HEK293 (cell line): Measurements from ENCODE around the gene NDOR1.

Source experiments
- GFI1B ChIP-seq: fragments of 450-650 bp; formaldehyde crosslinking; IDR thresholded peaks from 2 replicates; pipeline ENCODE4 v1.5.1; 2016; ENCODE audit warnings: missing biosample characterization, missing genetic modification characterization
- GLI2 ChIP-seq: fragments of 450-650 bp; formaldehyde crosslinking; IDR thresholded peaks from 2 replicates; pipeline ENCODE4; 2017; ENCODE audit warnings: missing biosample characterization, missing genetic modification characterization, low read depth, borderline replicate concordance
- HOXA7 ChIP-seq: sonication (generic); formaldehyde crosslinking; IDR thresholded peaks from 2 replicates; pipeline ENCODE4 v1.8.1; 2022; ENCODE audit warnings: missing genetic modification reagents, borderline replicate concordance
- KLF16 ChIP-seq: fragments of 450-650 bp; formaldehyde crosslinking; IDR thresholded peaks from 2 replicates; pipeline ENCODE4 v1.5.1; 2017; ENCODE audit warnings: missing biosample characterization, missing genetic modification characterization
- KLF9 ChIP-seq: fragments of 450-650 bp; formaldehyde crosslinking; IDR thresholded peaks from 2 replicates; pipeline ENCODE4 v1.5.1; 2016; ENCODE audit warnings: missing biosample characterization, missing genetic modification characterization, low read depth
- SALL2 ChIP-seq: fragments of 450-650 bp; formaldehyde crosslinking; IDR thresholded peaks from 2 replicates; pipeline ENCODE4 v1.5.0; 2017; ENCODE audit warnings: missing biosample characterization, mild to moderate bottlenecking, missing genetic modification characterization, borderline replicate concordance
- SCRT1 ChIP-seq: fragments of 450-650 bp; formaldehyde crosslinking; IDR thresholded peaks from 2 replicates; pipeline ENCODE4 v1.5.1; 2016; ENCODE audit warnings: missing biosample characterization, missing genetic modification characterization, borderline replicate concordance
- SP7 ChIP-seq: fragments of 450-650 bp; formaldehyde crosslinking; IDR thresholded peaks from 2 replicates; pipeline ENCODE4 v1.5.1; 2016; ENCODE audit warnings: missing biosample characterization, missing genetic modification characterization
- TCF7L2 ChIP-seq: IDR thresholded peaks from 2 replicates; pipeline ENCODE4 v1.6.1; 2011; ENCODE audit warnings: low read depth, mild to moderate bottlenecking, inconsistent platforms, low read length, moderate library complexity, borderline replicate concordance
- TRIM28 ChIP-seq: IDR thresholded peaks from 2 replicates; pipeline ENCODE4 v1.6.1; 2011; ENCODE audit warnings: low read length, control low read depth, borderline replicate concordance
- YY2 ChIP-seq: fragments of 450-650 bp; formaldehyde crosslinking; IDR thresholded peaks from 2 replicates; pipeline ENCODE4 v1.5.1; 2016; ENCODE audit warnings: missing biosample characterization, missing genetic modification characterization
- ZBTB1 ChIP-seq: fragments of 450-650 bp; formaldehyde crosslinking; IDR thresholded peaks from 2 replicates; pipeline ENCODE4 v1.5.1; 2016; ENCODE audit warnings: missing biosample characterization, missing genetic modification characterization
- ZBTB20 ChIP-seq: fragments of 450-650 bp; formaldehyde crosslinking; IDR thresholded peaks from 2 replicates; pipeline ENCODE4 v1.5.1; 2016; ENCODE audit warnings: missing biosample characterization, missing genetic modification characterization
- ZBTB26 ChIP-seq: fragments of 450-650 bp; formaldehyde crosslinking; optimal IDR thresholded peaks from 2 replicates; pipeline ENCODE3; 2016; ENCODE audit warnings: missing biosample characterization, mild to moderate bottlenecking, missing genetic modification characterization
- ZBTB48 ChIP-seq: fragments of 450-650 bp; formaldehyde crosslinking; IDR thresholded peaks from 2 replicates; pipeline ENCODE4 v1.5.1; 2016; ENCODE audit warnings: missing biosample characterization, missing genetic modification characterization
- ZBTB7A ChIP-seq: fragments of 450-650 bp; formaldehyde crosslinking; IDR thresholded peaks from 2 replicates; pipeline ENCODE4 v1.5.1; 2016; ENCODE audit warnings: low read depth, missing biosample characterization, missing genetic modification characterization
- ZFHX2 ChIP-seq: fragments of 450-650 bp; formaldehyde crosslinking; conservative IDR thresholded peaks from 2 replicates; pipeline ENCODE4 v1.5.1; 2016; ENCODE audit warnings: missing biosample characterization, missing genetic modification characterization
- ZFP37 ChIP-seq: fragments of 450-650 bp; formaldehyde crosslinking; IDR thresholded peaks from 2 replicates; pipeline ENCODE4 v1.5.1; 2016; ENCODE audit warnings: missing biosample characterization, missing genetic modification characterization
- ZFP69B ChIP-seq: fragments of 450-650 bp; formaldehyde crosslinking; IDR thresholded peaks from 2 replicates; pipeline ENCODE4 v1.5.1; 2016; ENCODE audit warnings: missing biosample characterization, missing genetic modification characterization
- ZNF121 ChIP-seq: fragments of 450-650 bp; formaldehyde crosslinking; IDR thresholded peaks from 2 replicates; pipeline ENCODE4 v1.5.1; 2016; ENCODE audit warnings: missing biosample characterization, missing genetic modification characterization
- ZNF248 ChIP-seq: fragments of 450-650 bp; formaldehyde crosslinking; IDR thresholded peaks from 2 replicates; pipeline ENCODE4 v1.5.1; 2017; ENCODE audit warnings: missing biosample characterization, missing genetic modification characterization
- ZNF335 ChIP-seq: fragments of 450-650 bp; formaldehyde crosslinking; conservative IDR thresholded peaks from 2 replicates; pipeline ENCODE4 v1.5.1; 2016; ENCODE audit warnings: missing biosample characterization, missing genetic modification characterization
- ZNF341 ChIP-seq: fragments of 450-650 bp; formaldehyde crosslinking; IDR thresholded peaks from 2 replicates; pipeline ENCODE4; 2016; ENCODE audit warnings: low read depth, missing biosample characterization, missing genetic modification characterization
- ZNF350 ChIP-seq: fragments of 450-650 bp; formaldehyde crosslinking; IDR thresholded peaks from 2 replicates; pipeline ENCODE4 v1.5.0; 2017; ENCODE audit warnings: missing biosample characterization, mild to moderate bottlenecking, missing genetic modification characterization
- ZNF394 ChIP-seq: fragments of 450-650 bp; formaldehyde crosslinking; IDR thresholded peaks from 2 replicates; pipeline ENCODE4 v1.5.1; 2016; ENCODE audit warnings: missing biosample characterization, missing genetic modification characterization, mild to moderate bottlenecking, moderate library complexity, borderline replicate concordance
- ZNF513 ChIP-seq: fragments of 450-650 bp; IDR thresholded peaks from 2 replicates; pipeline ENCODE4 v1.5.1; 2018; ENCODE audit warnings: missing biosample characterization, missing genetic modification characterization
- ZNF629 ChIP-seq: fragments of 450-650 bp; formaldehyde crosslinking; IDR thresholded peaks from 2 replicates; pipeline ENCODE4 v1.5.1; 2017; ENCODE audit warnings: missing biosample characterization, missing genetic modification characterization
- ZSCAN30 ChIP-seq: fragments of 450-650 bp; IDR thresholded peaks from 2 replicates; pipeline ENCODE4 v1.5.1; 2018; ENCODE audit warnings: missing biosample characterization, mild to moderate bottlenecking, missing genetic modification characterization, moderate library complexity
- ZXDB ChIP-seq: fragments of 450-650 bp; formaldehyde crosslinking; IDR thresholded peaks from 2 replicates; pipeline ENCODE4 v1.5.1; 2016; ENCODE audit warnings: missing biosample characterization, missing genetic modification characterization
- TF ChIP-seq, protein P1 (sequence below): fragments of 450-650 bp; formaldehyde crosslinking; IDR thresholded peaks from 2 replicates; pipeline ENCODE4 v1.5.1; 2016; ENCODE audit warnings: missing biosample characterization, missing genetic modification characterization
- TF ChIP-seq, protein P2 (sequence below): fragments of 450-650 bp; formaldehyde crosslinking; IDR thresholded peaks from 2 replicates; pipeline ENCODE4 v1.5.1; 2016; ENCODE audit warnings: missing biosample characterization, missing genetic modification characterization
- TF ChIP-seq, protein P3 (sequence below): fragments of 450-650 bp; formaldehyde crosslinking; IDR thresholded peaks from 2 replicates; pipeline ENCODE4 v1.5.1; 2017; ENCODE audit warnings: missing biosample characterization, missing genetic modification characterization

Gene NDOR1

DNA sequence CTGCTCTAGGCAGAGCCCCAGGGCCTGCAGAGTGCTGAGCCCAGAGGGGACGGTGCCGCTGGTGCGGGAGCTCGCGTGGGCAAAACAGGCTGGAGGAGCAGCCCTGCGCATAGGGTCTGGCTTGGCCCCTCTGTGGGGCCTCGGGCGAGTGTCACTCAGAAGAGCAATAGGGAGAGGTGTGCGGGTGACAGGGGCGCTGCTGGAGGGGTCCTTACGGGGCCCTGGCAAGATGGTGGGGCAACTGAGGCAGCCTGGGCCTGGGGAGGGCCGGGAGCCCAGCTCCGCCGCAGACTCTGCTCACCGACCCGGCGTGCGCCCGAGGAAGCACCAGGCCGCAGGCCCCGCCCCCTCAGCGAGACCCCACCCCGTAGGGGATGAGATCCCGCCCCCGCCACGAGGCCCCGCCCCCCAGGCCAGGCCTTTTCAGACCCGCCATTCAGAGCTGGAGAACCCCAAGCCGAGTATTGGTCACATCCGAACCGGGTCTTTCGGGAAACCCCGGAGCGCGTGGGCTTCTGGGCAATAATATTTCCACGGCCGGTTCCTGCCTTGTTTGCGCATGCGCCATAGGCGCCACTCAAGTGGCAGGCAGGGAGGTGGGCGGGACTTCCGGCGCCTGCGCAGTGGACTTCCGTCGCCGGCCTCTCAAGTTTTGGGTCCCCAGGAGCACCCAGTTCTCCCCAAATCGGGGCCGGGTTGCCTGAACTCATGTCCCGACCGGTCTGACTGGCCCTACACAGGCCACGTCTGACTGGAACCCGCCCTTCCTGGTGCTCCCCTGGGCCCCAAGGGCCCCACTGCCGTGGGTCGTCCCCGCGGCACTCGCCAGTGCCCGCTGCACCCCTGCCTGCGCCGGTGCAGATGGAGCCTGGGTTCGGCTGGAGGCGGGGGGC is 17.8 kb downstream of the NDOR1 start (continued):
- TF ChIP-seq ZFP37 (tag by site-specific recombination) (peak; percentile 53; the same call in 1 of the 2 replicates), ZBTB7A (tag by site-specific recombination) (peak; percentile 46; the same call in 1 of the 2 replicates), ZNF335 (peak; percentile 88), KLF9 (tag by site-specific recombination) (peak; percentile 47; the same call in 1 of the 2 replicates), ZNF341 (tag by site-specific recombination) (no peak), ZNF121 (tag by site-specific recombination) (no peak), ZBTB20 (no peak), ZNF629 (0 out of 2 replicates have a peak, but pooled peaks have one; percentile 37), TCF7L2 (no peak), SALL2 (tag by site-specific recombination) (no peak), ZNF248 (no peak), ZFHX2 (tag by site-specific recombination) (peak; percentile 31), GLI2 (no peak), TRIM28 (no peak), ZNF513 (no peak), KLF16 (tag by site-specific recombination) (peak; percentile 50; the same call in 1 of the 2 replicates), ZFP69B (tag by site-specific recombination) (0 out of 2 replicates have a peak, but pooled peaks have one; percentile 30), SP7 (tag by site-specific recombination) (peak; percentile 25; the same call in 1 of the 2 replicates), ZBTB26 (tag by site-specific recombination) (peak; percentile 33), SCRT1 (tag by site-specific recombination) (no peak), ZXDB (tag by site-specific recombination) (peak; percentile 98), GFI1B (tag by site-specific recombination) (no peak), ZBTB1 (tag by site-specific recombination) (no peak), ZSCAN30 (0 out of 2 replicates have a peak, but pooled peaks have one; percentile 50), YY2 (tag by site-specific recombination) (no peak), ZBTB48 (0 out of 2 replicates have a peak, but pooled peaks have one; percentile 18), HOXA7 (CRISPR knock-in tag) (no peak), ZNF394 (no peak), ZNF350 (tag by site-specific recombination) (no peak)
- TF ChIP-seq, protein P1, sequence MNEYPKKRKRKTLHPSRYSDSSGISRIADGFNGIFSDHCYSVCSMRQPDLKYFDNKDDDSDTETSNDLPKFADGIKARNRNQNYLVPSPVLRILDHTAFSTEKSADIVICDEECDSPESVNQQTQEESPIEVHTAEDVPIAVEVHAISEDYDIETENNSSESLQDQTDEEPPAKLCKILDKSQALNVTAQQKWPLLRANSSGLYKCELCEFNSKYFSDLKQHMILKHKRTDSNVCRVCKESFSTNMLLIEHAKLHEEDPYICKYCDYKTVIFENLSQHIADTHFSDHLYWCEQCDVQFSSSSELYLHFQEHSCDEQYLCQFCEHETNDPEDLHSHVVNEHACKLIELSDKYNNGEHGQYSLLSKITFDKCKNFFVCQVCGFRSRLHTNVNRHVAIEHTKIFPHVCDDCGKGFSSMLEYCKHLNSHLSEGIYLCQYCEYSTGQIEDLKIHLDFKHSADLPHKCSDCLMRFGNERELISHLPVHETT (tag by site-specific recombination) = no peak
- TF ChIP-seq, protein P2, sequence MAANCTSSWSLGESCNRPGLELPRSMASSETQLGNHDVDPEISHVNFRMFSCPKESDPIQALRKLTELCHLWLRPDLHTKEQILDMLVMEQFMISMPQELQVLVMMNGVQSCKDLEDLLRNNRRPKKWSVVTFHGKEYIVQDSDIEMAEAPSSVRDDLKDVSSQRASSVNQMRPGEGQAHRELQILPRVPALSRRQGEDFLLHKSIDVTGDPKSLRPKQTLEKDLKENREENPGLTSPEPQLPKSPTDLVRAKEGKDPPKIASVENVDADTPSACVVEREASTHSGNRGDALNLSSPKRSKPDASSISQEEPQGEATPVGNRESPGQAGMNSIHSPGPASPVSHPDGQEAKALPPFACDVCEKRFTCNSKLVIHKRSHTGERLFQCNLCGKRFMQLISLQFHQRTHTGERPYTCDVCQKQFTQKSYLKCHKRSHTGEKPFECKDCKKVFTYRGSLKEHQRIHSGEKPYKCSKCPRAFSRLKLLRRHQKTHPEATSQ (tag by site-specific recombination) = no peak
- TF ChIP-seq, protein P3, sequence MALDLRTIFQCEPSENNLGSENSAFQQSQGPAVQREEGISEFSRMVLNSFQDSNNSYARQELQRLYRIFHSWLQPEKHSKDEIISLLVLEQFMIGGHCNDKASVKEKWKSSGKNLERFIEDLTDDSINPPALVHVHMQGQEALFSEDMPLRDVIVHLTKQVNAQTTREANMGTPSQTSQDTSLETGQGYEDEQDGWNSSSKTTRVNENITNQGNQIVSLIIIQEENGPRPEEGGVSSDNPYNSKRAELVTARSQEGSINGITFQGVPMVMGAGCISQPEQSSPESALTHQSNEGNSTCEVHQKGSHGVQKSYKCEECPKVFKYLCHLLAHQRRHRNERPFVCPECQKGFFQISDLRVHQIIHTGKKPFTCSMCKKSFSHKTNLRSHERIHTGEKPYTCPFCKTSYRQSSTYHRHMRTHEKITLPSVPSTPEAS (tag by site-specific recombination) = no peak
